Liver (tissue), 9 donors: Measurements from ENCODE around the gene PDLIM5. TPM values are rescaled to one million over a fixed set of nuclear protein-coding genes. Genes with fewer than 3 reads are reported as not detected.

Experiments
- DNase-seq: peaks from one replicate; pipeline ENCODE4 v3.0.0-alpha.2; 2017; ENCODE audit warnings: low spot score
- H3K27ac ChIP-seq, 2 donors: one replicate each; pipeline ENCODE4 v1.7.0; 2013; ENCODE audit warnings: inconsistent platforms in 2 of 2, low read length in 2 of 2, control low read depth in 1 of 2, low read depth in 1 of 2, mild to moderate bottlenecking in 1 of 2
- H3K27me3 ChIP-seq, 4 donors: one replicate each; pipeline versions ENCODE4 v1.6.1 to v1.7.0; 2013; ENCODE audit warnings: low read length in 3 of 4, inconsistent platforms in 1 of 4, mild to moderate bottlenecking in 1 of 4, moderate library complexity in 1 of 4; ENCODE audit not compliant: control insufficient read depth in 4 of 4, insufficient read depth in 4 of 4
- H3K36me3 ChIP-seq, 4 donors: one replicate each; pipeline versions ENCODE4 v1.6.1 to v1.7.0; 2013; ENCODE audit warnings: low read length in 3 of 4, mild to moderate bottlenecking in 3 of 4, low read depth in 1 of 4, moderate library complexity in 1 of 4; ENCODE audit not compliant: control insufficient read depth in 4 of 4, insufficient read depth in 3 of 4
- H3K4me1 ChIP-seq, 4 donors: one replicate each; pipeline versions ENCODE4 v1.6.1 to v1.7.0; 2013; ENCODE audit warnings: low read length in 3 of 4, mild to moderate bottlenecking in 3 of 4, moderate library complexity in 1 of 4; ENCODE audit not compliant: control insufficient read depth in 4 of 4, insufficient read depth in 4 of 4
- H3K4me3 ChIP-seq, 3 donors: one replicate each; pipeline versions ENCODE4 v1.6.1 to v1.7.0; 2013; ENCODE audit warnings: low read length in 3 of 3, control low read depth in 1 of 3, low read depth in 1 of 3, mild to moderate bottlenecking in 1 of 3
- H3K9ac ChIP-seq, 2 donors: one replicate each; pipeline ENCODE4 v1.7.0; 2013; ENCODE audit warnings: low read length in 2 of 2, mild to moderate bottlenecking in 2 of 2, moderate library complexity in 2 of 2, control low read depth in 1 of 2, low read depth in 1 of 2
- H3K9me3 ChIP-seq, 4 donors: one replicate each; pipeline versions ENCODE4 v1.6.1 to v1.7.0; 2013; ENCODE audit warnings: low read length in 3 of 4; ENCODE audit not compliant: control insufficient read depth in 4 of 4
- ATF3 ChIP-seq: IDR thresholded peaks from 2 replicates; pipeline ENCODE4 v1.6.1; 2016; ENCODE audit warnings: antibody characterized with exemption
- CTCF ChIP-seq: fragments of 150-350 bp; IDR thresholded peaks from 2 replicates; pipeline ENCODE4 v1.5.1; 2017; ENCODE audit warnings: improper control_type of control experiment, low read depth, low read length; ENCODE audit not compliant: missing input control
- EGR1 ChIP-seq, 2 donors: IDR thresholded peaks; 2 replicates each; pipeline ENCODE4 v1.6.1; 2016 to 2018; ENCODE audit warnings: antibody characterized with exemption in 2 of 2, low read depth in 2 of 2
- FOXA1 ChIP-seq: IDR thresholded peaks from 2 replicates; pipeline ENCODE4 v1.6.1; 2016; ENCODE audit warnings: antibody characterized with exemption
- FOXA2 ChIP-seq: IDR thresholded peaks from 2 replicates; pipeline ENCODE4 v1.6.1; 2016; ENCODE audit warnings: antibody characterized with exemption
- GABPA ChIP-seq, 2 donors: IDR thresholded peaks in 1 of 2; conservative IDR thresholded peaks in 1 of 2; 2 replicates each; pipeline ENCODE4 v1.6.1; 2016; ENCODE audit warnings: antibody characterized with exemption in 2 of 2, mild to moderate bottlenecking in 1 of 2, moderate library complexity in 1 of 2
- HNF4A ChIP-seq, 2 donors: conservative IDR thresholded peaks; 2 replicates each; pipeline ENCODE4 v1.6.1; 2016; ENCODE audit warnings: antibody characterized with exemption in 2 of 2, mild to moderate bottlenecking in 2 of 2
- HNF4G ChIP-seq: IDR thresholded peaks from 2 replicates; pipeline ENCODE4 v1.6.1; 2016; ENCODE audit warnings: antibody characterized with exemption
- JUND ChIP-seq, 2 donors: IDR thresholded peaks; 2 replicates each; pipeline ENCODE4 v1.6.1; 2016; ENCODE audit warnings: antibody characterized with exemption in 2 of 2
- MAX ChIP-seq: IDR thresholded peaks from 2 replicates; pipeline ENCODE4 v1.6.1; 2016; ENCODE audit warnings: antibody characterized with exemption
- NR2F2 ChIP-seq: IDR thresholded peaks from 2 replicates; pipeline ENCODE4 v1.6.1; 2016; ENCODE audit warnings: antibody characterized with exemption
- RAD21 ChIP-seq, 2 donors: IDR thresholded peaks; 2 replicates each; pipeline ENCODE4 v1.6.1; 2016; ENCODE audit warnings: antibody characterized with exemption in 2 of 2, mild to moderate bottlenecking in 2 of 2
- REST ChIP-seq: IDR thresholded peaks from 2 replicates; pipeline ENCODE4 v1.6.1; 2016; ENCODE audit warnings: antibody characterized with exemption, mild to moderate bottlenecking
- RXRA ChIP-seq, 2 donors: IDR thresholded peaks; 2 replicates each; pipeline ENCODE4 v1.6.1; 2017 to 2018; ENCODE audit warnings: antibody characterized with exemption in 2 of 2, mild to moderate bottlenecking in 1 of 2
- SP1 ChIP-seq: IDR thresholded peaks from 2 replicates; pipeline ENCODE4 v1.6.1; 2018; ENCODE audit warnings: antibody characterized with exemption, mild to moderate bottlenecking
- TAF1 ChIP-seq: conservative IDR thresholded peaks from 2 replicates; pipeline ENCODE4 v1.6.1; 2016; ENCODE audit warnings: antibody characterized with exemption, mild to moderate bottlenecking
- YY1 ChIP-seq: IDR thresholded peaks from 2 replicates; pipeline ENCODE4 v1.6.1; 2016; ENCODE audit warnings: antibody characterized with exemption, mild to moderate bottlenecking
- ZBTB33 ChIP-seq: IDR thresholded peaks from 2 replicates; pipeline ENCODE4 v1.6.1; 2016; ENCODE audit warnings: antibody characterized with exemption
- WGBS: extraction: QIAGEN DNeasy Blood & Tissue Kit; methylation state at CpG from one replicate; pipeline ENCODE4 v1.1.7; 2013; 5-methylcytosine and 5-hydroxymethylcytosine counted together
- polyA plus RNA-seq, 2 donors: library from polyadenylated mRNA; stranded (reverse) in 1 of 2; unstranded in 1 of 2; fragments of 200-250 nt in 1 of 2; fragments of >200 nt in 1 of 2; fragmentation: Nextera tagmentation in 1 of 2; extraction: Ambion mirVana in 1 of 2; gene quantifications; one replicate each; pipeline versions ENCODE4 v1.2.1 to v1.2.3, GENCODE V29; 2013 to 2015
- total RNA-seq, 2 donors: library from RNA; depleted of rRNA; stranded (reverse); fragments of >200 nt; gene quantifications; one replicate each; pipeline ENCODE4 v1.2.3, GENCODE V29; 2014
- donor health status: healthy.
- donor health status: healthy.
- donor health status: healthy.
- donor health status: healthy.
- donor health status: healthy.

PDLIM5 gene
- total and polyA plus RNA-seq, 4 donors = 19.1 to 114 (median 67.8) TPM

GRCh38 chr4:94419549-94419948, 32.2 kb upstream of the PDLIM5 start:
- DNase-seq = no peak
- Histone ChIP-seq H3K27me3 (no peaks in the 10 kb centered on the region), H3K9me3 (no peaks in the 10 kb centered on the region), H3K4me3 (no peak overlapping the region), H3K36me3 (no peaks in the 10 kb centered on the region), H3K9ac (no peak overlapping the region), H3K4me1 (peaks cover 0 to 3% (median 0%) of the 10 kb centered on the region in 4 donors), H3K27ac (no peak overlapping the region)
- TF ChIP-seq RAD21 (IDR thresholded peaks at IDR 0.05) = no peak
- no peak for TF ChIP-seq ATF3
- no peak for TF ChIP-seq FOXA2
- no peak for TF ChIP-seq FOXA1
- TF ChIP-seq HNF4G = no peak
- TF ChIP-seq JUND (IDR thresholded peaks at IDR 0.05) = no peak
- TF ChIP-seq TAF1 = no peak
- TF ChIP-seq EGR1 (IDR thresholded peaks at IDR 0.05; ENCODE audit: low read depth in 2 of 2) = no peak
- TF ChIP-seq CTCF = no peak
- TF ChIP-seq REST = no peak
- TF ChIP-seq GABPA (IDR thresholded peaks at IDR 0.05 in 1 of 2, conservative IDR thresholded peaks at IDR 0.05 in 1 of 2) = no peak
- TF ChIP-seq ZBTB33 = no peak
- no peak for TF ChIP-seq MAX
- no peak for TF ChIP-seq SP1
- TF ChIP-seq NR2F2 = no peak
- TF ChIP-seq YY1 = no peak

- Histone ChIP-seq H3K27ac (no peak overlapping the region), H3K4me3 (no peak overlapping the region), H3K36me3 (no peaks in the 10 kb centered on the region), H3K27me3 (no peaks in the 10 kb centered on the region), H3K4me1 (peaks cover 0 to 3% (median 0%) of the 10 kb centered on the region in 4 donors), H3K9me3 (no peaks in the 10 kb centered on the region), H3K9ac (no peak overlapping the region)
- no peak for DNase-seq
- WGBS = 60% methylated on average over 3 of the region's 3 CpGs
- TF ChIP-seq NR2F2 (no peak), GABPA (IDR thresholded peaks at IDR 0.05 in 1 of 2, conservative IDR thresholded peaks at IDR 0.05 in 1 of 2) (no peak), FOXA1 (no peak), YY1 (no peak), EGR1 (IDR thresholded peaks at IDR 0.05; ENCODE audit: low read depth in 2 of 2) (no peak), HNF4G (no peak), JUND (IDR thresholded peaks at IDR 0.05) (peak; percentile 65 to 86), REST (no peak), ATF3 (no peak), FOXA2 (no peak), RXRA (IDR thresholded peaks at IDR 0.05) (peak in 1 of 2 donors; percentile 51), SP1 (peak; percentile 19), HNF4A (conservative IDR thresholded peaks at IDR 0.05) (peak in 1 of 2 donors; percentile 47), ZBTB33 (no peak)
These were observed 31.8 kb upstream of the PDLIM5 start for GRCh38 chr4:94419956-94420355.
